ENCODE results near the gene NCOR2.

The NCOR2 gene

DNA sequence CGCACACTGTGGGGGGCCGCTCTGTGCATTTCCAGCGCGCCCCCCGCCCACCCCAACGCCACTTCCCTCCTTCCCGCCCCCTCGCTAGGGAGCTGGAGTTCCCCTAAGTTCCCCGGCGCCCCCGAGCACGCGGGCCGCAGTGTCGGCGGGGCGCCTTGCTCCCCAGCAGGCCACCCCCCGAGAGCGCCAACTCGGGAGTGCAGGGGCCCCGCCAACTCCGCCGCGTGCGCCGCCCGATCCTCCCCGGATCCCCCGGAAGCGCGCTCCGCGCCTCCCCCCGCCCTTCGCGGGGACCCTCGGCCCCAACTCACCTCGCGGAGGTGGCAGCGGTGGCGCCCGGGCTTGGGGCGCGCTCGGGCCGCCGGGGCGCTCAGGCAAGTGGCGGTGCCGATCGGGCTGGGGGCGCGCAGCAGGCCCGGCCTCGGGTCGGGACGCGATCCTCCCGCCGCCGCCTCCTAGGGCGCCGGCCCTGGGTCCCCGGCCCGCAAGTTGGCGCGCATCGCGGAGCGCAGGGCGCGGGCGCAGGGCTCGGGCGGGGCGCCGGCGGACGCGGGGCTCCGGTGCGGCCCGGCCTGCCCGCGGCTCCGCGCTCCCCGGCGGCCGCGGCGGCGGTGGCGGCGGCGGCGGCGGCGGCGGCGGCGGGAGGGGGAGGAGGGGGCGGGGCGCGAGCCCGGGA lies at the start of gene NCOR2:
TSS of gene NCOR2 (minus strand) at position 616 of the 676 bp plus-strand sequence. CDS start 72,361 bp downstream, outside the sequence.
- TF ChIP-seq POLR2A (IDR thresholded peaks at IDR 0.05; ENCODE audit: extremely low read depth, insufficient read length) (peak; percentile 14), CTCF (IDR thresholded peaks at IDR 0.05; ENCODE audit: low read depth, low read length) (no peak), MAX (IDR thresholded peaks at IDR 0.05; ENCODE audit: low read depth, low read length) (no peak), MYC (IDR thresholded peaks at IDR 0.05; ENCODE audit: low read depth, low read length) (0 out of 2 replicates have a peak, but pooled peaks have one; percentile 9)
- H3K4me3 ChIP-seq (ENCODE audit: low read depth, low read length) = peak within 1 kb of the TSS; percentile 78
- DNase-seq (ENCODE audit: low read depth) = peak; percentile 79

GRCh38 chr12:124616394-124617221 lies 49.2 kb upstream of the NCOR2 start:
- H3K4me3 ChIP-seq (ENCODE audit: low read depth, low read length) = no peak overlapping the region
- TF ChIP-seq MAX (IDR thresholded peaks at IDR 0.05; ENCODE audit: low read depth, low read length) = no peak
- TF ChIP-seq MYC (IDR thresholded peaks at IDR 0.05; ENCODE audit: low read depth, low read length) = no peak
- no peak for TF ChIP-seq POLR2A (IDR thresholded peaks at IDR 0.05; ENCODE audit: extremely low read depth, insufficient read length)
- TF ChIP-seq CTCF (IDR thresholded peaks at IDR 0.05; ENCODE audit: low read depth, low read length) = no peak
- peak; percentile 45 for DNase-seq (ENCODE audit: low read depth)

DNA sequence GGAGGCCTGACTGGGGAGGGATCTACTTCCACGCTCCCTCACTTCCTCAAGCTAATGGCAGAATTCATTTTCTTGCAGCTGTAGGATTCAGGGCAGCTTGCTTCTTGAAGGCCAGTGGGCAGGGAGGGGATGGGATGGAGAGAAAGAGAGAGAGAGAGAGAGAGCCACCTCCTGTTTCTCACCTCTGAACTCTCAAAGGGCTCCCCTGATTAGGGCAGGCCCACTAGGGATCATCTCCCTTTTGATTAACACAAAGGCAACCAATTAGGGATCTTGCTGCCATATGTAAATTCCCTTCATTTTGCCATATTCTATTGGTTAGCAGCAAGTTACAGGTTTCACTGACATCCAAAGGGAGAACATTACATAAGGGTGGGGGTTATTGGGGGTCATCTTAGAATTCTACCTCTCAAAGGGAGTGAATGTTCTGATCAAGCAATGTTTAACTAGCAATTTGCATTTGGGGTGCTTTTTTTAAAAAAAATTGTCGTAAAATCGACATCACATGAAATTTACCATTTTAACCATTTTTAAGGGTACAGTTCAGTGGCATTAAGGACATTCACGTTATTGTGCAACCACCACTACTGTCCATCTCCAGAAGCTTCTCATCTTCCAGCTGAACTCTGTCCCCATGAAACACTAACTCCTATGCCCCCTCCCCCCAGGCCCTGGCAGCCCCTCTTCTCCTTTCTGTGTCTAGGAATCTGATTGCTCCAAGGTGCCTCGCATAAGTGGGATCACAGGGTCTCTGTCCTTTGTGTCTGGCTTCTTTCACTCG lies 47.3 kb upstream of the NCOR2 start:
- TF ChIP-seq CTCF (IDR thresholded peaks at IDR 0.05; ENCODE audit: low read depth, low read length) = no peak
- TF ChIP-seq POLR2A (IDR thresholded peaks at IDR 0.05; ENCODE audit: extremely low read depth, insufficient read length) = no peak
- TF ChIP-seq MYC (IDR thresholded peaks at IDR 0.05; ENCODE audit: low read depth, low read length) = no peak
- no peak for TF ChIP-seq MAX (IDR thresholded peaks at IDR 0.05; ENCODE audit: low read depth, low read length)
- DNase-seq (ENCODE audit: low read depth) = no peak
- no peak overlapping the region for H3K4me3 ChIP-seq (ENCODE audit: low read depth, low read length)

- no peak for DNase-seq (ENCODE audit: low read depth)
- TF ChIP-seq MAX (IDR thresholded peaks at IDR 0.05; ENCODE audit: low read depth, low read length) (no peak), CTCF (IDR thresholded peaks at IDR 0.05; ENCODE audit: low read depth, low read length) (no peak), MYC (IDR thresholded peaks at IDR 0.05; ENCODE audit: low read depth, low read length) (no peak), POLR2A (IDR thresholded peaks at IDR 0.05; ENCODE audit: extremely low read depth, insufficient read length) (no peak)
- no peak overlapping the region for H3K4me3 ChIP-seq (ENCODE audit: low read depth, low read length)
These were observed 45.8 kb upstream of the NCOR2 start for GRCh38 chr12:124613151-124613585.

DNA sequence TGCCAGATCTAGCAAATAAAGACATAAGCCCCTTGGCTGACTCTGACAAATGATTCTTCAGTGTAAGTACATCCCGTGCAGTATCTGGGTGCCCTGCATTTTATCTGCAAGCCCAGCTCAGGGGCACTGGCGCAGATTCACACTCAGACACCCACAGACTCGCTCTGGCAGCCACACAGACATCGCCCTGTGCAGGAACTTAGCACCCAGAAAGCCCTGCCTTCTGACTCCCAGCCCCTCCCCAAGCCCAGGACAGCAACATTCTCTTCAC lies 44.9 kb upstream of the NCOR2 start:
- no peak overlapping the region for H3K4me3 ChIP-seq (ENCODE audit: low read depth, low read length)
- no peak for TF ChIP-seq MAX (IDR thresholded peaks at IDR 0.05; ENCODE audit: low read depth, low read length)
- TF ChIP-seq POLR2A (IDR thresholded peaks at IDR 0.05; ENCODE audit: extremely low read depth, insufficient read length) = no peak
- no peak for TF ChIP-seq CTCF (IDR thresholded peaks at IDR 0.05; ENCODE audit: low read depth, low read length)
- TF ChIP-seq MYC (IDR thresholded peaks at IDR 0.05; ENCODE audit: low read depth, low read length) = no peak
- no peak for DNase-seq (ENCODE audit: low read depth)

Data from NB4 (cell line).